ENCODE data around the gene PYDC1.

Gene PYDC1

DNA sequence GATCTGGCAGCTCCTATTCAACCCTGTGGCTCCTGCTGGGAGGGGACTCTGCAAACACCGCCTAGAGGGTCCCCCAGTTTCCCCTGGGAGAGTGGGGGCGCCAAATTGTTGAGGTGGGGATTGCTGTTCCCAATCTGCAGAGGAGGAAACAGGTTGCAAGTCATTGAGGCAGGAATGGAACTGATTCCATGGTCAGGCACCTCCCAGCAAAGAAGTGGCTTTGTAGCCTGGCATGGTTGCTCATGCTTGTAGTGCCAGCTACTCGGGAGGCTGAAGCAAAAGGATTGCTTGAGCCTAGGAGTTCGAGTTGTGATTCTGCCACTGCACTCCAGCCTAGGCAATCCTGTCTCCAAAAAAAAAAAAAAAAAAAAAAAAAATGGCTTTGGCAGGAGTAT is 198 bp upstream of the PYDC1 start:
- TF ChIP-seq FOXP2 (optimal IDR thresholded peaks at IDR 0.05; ENCODE audit: borderline replicate concordance, extremely low read depth, extremely low read length, insufficient read depth): no peak
- TF ChIP-seq TAF1 (IDR thresholded peaks at IDR 0.05; ENCODE audit: borderline replicate concordance, insufficient read depth, low read length): no peak
- TF ChIP-seq, protein P1, sequence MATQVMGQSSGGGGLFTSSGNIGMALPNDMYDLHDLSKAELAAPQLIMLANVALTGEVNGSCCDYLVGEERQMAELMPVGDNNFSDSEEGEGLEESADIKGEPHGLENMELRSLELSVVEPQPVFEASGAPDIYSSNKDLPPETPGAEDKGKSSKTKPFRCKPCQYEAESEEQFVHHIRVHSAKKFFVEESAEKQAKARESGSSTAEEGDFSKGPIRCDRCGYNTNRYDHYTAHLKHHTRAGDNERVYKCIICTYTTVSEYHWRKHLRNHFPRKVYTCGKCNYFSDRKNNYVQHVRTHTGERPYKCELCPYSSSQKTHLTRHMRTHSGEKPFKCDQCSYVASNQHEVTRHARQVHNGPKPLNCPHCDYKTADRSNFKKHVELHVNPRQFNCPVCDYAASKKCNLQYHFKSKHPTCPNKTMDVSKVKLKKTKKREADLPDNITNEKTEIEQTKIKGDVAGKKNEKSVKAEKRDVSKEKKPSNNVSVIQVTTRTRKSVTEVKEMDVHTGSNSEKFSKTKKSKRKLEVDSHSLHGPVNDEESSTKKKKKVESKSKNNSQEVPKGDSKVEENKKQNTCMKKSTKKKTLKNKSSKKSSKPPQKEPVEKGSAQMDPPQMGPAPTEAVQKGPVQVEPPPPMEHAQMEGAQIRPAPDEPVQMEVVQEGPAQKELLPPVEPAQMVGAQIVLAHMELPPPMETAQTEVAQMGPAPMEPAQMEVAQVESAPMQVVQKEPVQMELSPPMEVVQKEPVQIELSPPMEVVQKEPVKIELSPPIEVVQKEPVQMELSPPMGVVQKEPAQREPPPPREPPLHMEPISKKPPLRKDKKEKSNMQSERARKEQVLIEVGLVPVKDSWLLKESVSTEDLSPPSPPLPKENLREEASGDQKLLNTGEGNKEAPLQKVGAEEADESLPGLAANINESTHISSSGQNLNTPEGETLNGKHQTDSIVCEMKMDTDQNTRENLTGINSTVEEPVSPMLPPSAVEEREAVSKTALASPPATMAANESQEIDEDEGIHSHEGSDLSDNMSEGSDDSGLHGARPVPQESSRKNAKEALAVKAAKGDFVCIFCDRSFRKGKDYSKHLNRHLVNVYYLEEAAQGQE (IDR thresholded peaks at IDR 0.05; ENCODE audit: insufficient read depth in 1 of 2, low read depth in 2 of 2, low read length in 2 of 2): no peak
- TF ChIP-seq SIN3A (IDR thresholded peaks at IDR 0.05; ENCODE audit: borderline replicate concordance, insufficient read depth, low read length): no peak
- no peak for TF ChIP-seq POLR2AphosphoS5 (IDR thresholded peaks at IDR 0.05; ENCODE audit: low read depth, low read length)

DNA sequence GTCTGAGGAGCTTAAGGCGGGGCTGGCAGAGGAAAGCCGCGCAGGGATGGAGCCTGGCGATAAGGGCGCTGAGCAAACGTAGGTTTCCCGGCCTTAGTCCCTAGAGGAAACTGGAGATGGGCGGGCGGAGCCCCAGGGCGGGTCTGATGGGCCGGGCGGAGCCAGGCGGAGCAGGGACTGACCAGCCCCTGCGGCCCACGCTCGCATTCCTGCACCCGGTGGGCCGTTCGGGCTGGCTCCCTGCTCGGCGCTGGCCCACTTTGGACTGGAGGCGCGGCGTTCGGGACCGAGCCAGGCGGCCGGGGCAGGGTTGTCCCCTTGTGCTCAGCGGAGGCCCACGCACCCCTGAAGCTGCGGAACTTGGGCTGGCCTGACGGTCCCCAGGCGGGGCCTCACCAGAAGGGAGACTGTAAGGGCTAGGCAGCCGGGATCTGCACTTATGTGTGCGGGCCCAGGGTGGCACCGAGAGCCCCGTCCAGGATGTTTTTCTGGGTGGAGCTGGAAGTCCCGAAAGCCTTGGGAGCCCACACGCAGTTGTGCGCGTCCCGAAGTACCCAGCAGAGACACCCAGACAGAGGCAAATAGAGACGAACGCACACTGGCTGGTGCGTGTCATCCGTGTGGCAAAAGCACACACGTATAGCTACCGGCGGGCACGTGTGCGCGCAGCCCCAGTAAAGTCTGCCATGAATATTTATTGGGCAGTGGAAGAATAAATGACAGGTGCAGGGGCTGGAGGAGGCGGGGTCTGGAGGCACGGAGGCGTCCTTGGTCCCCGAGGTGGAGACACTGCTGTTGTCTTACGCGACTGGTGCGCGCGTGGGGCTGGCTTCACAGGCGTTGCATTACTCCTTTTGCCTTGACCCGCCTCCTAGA is 1.4 kb downstream of the PYDC1 start:
- TF ChIP-seq, protein P1 (IDR thresholded peaks at IDR 0.05; ENCODE audit: insufficient read depth in 1 of 2, low read depth in 2 of 2, low read length in 2 of 2): no peak
- TF ChIP-seq POLR2AphosphoS5 (IDR thresholded peaks at IDR 0.05; ENCODE audit: low read depth, low read length) (no peak), TAF1 (IDR thresholded peaks at IDR 0.05; ENCODE audit: borderline replicate concordance, insufficient read depth, low read length) (no peak), SIN3A (IDR thresholded peaks at IDR 0.05; ENCODE audit: borderline replicate concordance, insufficient read depth, low read length) (no peak), FOXP2 (optimal IDR thresholded peaks at IDR 0.05; ENCODE audit: borderline replicate concordance, extremely low read depth, extremely low read length, insufficient read depth) (no peak)

DNA sequence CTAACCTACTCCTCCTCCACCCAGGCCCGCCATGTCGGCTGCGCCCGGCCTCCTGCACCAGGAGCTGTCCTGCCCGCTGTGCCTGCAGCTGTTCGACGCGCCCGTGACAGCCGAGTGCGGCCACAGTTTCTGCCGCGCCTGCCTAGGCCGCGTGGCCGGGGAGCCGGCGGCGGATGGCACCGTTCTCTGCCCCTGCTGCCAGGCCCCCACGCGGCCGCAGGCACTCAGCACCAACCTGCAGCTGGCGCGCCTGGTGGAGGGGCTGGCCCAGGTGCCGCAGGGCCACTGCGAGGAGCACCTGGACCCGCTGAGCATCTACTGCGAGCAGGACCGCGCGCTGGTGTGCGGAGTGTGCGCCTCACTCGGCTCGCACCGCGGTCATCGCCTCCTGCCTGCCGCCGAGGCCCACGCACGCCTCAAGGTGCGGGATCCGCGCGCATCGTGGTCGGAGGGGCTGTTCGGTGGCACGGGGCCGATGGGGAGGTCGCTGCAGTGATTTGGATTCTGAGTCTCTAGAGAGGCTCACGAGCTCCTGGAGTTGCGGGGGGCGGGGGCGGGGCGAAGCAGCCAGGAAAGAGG is 2.1 kb downstream of the PYDC1 start:
- TF ChIP-seq TAF1 (IDR thresholded peaks at IDR 0.05; ENCODE audit: borderline replicate concordance, insufficient read depth, low read length): no peak
- TF ChIP-seq, protein P1 (IDR thresholded peaks at IDR 0.05; ENCODE audit: insufficient read depth in 1 of 2, low read depth in 2 of 2, low read length in 2 of 2): no peak
- no peak for TF ChIP-seq FOXP2 (optimal IDR thresholded peaks at IDR 0.05; ENCODE audit: borderline replicate concordance, extremely low read depth, extremely low read length, insufficient read depth)
- TF ChIP-seq SIN3A (IDR thresholded peaks at IDR 0.05; ENCODE audit: borderline replicate concordance, insufficient read depth, low read length): no peak
- no peak for TF ChIP-seq POLR2AphosphoS5 (IDR thresholded peaks at IDR 0.05; ENCODE audit: low read depth, low read length)

DNA sequence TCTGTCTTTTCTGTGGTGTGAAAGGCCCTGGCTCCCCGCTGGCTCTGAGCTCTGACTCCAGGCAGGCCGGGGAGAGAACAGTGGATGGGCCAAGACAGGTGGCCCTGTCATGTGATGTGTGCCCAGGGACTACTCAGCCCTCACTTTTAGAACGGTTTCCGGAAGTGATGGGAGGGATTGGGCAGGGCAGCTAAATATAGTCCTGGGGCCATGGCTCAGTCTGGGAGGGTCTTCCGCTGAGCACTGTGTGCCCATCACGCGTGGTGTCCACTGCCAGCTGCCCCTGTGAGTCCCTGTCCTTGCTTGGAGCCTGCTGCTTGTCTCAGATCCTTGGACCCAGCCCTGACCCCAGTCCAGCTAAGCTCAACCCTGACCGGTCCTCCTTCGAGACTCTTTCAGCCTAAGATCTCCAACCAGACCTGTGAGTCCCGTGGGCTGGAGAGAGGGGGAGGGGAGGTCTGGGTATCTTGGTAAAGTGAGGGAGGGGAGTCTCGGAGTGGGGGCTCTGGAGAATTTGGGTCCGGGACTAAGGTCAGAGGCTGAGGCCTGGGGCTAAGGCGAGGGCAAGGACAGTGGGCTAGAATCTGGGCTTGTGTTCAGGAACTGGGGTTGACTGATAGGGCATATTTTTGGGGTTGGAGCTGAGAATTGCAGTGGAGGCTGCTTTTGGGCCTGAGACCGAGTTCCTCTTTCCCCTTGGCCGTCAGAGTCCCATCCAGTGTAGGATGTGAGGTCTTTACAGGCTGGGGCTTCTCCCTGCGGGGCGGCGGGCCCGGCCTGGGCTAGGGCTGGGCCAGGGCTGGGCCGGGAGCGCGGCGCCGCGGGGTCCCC is 2.8 kb downstream of the PYDC1 start, which contains the start of gene TRIM72:
TRIM72 (plus strand) TSS at position 243 of the 831 bp plus-strand sequence. CDS start 620 bp downstream, outside the sequence.
- no peak for TF ChIP-seq TAF1 (IDR thresholded peaks at IDR 0.05; ENCODE audit: borderline replicate concordance, insufficient read depth, low read length)
- TF ChIP-seq POLR2AphosphoS5 (IDR thresholded peaks at IDR 0.05; ENCODE audit: low read depth, low read length): no peak
- TF ChIP-seq SIN3A (IDR thresholded peaks at IDR 0.05; ENCODE audit: borderline replicate concordance, insufficient read depth, low read length): no peak
- TF ChIP-seq, protein P1 (IDR thresholded peaks at IDR 0.05; ENCODE audit: insufficient read depth in 1 of 2, low read depth in 2 of 2, low read length in 2 of 2): no peak
- no peak for TF ChIP-seq FOXP2 (optimal IDR thresholded peaks at IDR 0.05; ENCODE audit: borderline replicate concordance, extremely low read depth, extremely low read length, insufficient read depth)

All from PFSK-1 (cell line).